NCI-H2081 (cell line): ENCODE measurements around the gene GAST.
"Not testable (repeated sequence)": the region's sequence is repeated elsewhere in the genome, so short reads cannot be mapped to it uniquely, and the experiment has no call there.

Experiments used
- DNase-seq, 2 experiments: peaks; one replicate each; lab custom pipeline; 2025; lab: John Stamatoyannopoulos, UW

The GAST gene

GRCh38 chr17:41683441-41684007, 28.6 kb upstream of the GAST start:
- no peak for DNase-seq

DNA sequence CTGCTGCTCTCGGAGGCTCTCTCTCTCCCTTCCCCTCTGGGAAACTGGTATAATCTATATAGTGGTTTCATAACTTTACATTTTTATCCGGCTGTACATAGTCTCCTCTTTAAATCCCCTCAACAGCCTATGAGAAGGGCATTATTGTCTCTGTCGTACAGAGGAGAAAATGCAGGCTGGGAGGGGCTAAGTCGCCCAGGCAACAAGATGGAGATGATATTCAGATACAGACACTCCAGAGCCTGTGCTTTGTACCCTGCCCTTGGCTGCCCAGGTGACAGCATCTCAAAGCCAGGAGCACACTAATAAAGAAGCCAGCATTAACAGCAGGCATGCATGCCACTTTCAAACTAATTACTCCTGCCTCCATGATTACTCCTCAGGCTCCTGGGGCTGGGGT, 28.1 kb upstream of the GAST start:
- DNase-seq, result no peak

DNA sequence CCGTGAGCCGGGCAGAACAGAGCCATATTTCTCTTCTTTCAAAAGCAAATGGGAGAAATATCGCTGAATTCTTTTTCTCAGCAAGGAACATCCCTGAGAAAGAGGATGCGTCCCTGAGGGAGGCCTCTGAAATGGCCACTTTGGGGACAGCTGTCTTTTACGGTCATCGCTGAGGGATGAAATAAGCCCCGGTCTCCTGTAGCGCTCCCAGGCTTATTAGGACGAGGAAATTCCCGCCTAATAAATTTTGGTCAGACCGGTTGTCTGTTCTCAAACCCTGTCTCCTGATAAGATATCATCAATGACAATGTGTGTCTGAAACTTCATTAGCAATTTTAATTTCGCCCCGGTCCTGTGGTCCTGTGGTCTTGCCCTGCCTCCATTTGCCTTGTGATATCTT, 26.4 kb upstream of the GAST start:
- DNase-seq, result not testable (repeated sequence)

DNA sequence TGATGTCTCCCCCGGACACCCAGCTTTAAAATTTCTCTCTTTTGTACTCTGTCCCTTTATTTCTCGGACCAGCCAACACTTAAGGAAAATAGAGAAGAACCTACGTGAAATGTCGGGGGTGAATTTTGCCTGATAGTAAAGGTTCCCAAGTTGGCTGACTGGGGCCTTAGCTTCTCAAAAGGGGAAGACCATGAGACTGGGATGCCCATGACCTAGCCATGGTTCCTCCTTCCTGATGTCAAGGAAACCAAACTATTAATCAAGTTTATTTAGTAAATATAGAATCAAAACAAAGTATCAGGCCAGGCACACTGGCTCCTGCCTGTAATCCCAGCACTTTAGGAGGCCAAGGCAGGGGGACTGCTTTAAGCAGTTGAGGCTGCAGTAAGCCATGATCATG, 25.9 kb upstream of the GAST start:
- no peak for DNase-seq

DNA sequence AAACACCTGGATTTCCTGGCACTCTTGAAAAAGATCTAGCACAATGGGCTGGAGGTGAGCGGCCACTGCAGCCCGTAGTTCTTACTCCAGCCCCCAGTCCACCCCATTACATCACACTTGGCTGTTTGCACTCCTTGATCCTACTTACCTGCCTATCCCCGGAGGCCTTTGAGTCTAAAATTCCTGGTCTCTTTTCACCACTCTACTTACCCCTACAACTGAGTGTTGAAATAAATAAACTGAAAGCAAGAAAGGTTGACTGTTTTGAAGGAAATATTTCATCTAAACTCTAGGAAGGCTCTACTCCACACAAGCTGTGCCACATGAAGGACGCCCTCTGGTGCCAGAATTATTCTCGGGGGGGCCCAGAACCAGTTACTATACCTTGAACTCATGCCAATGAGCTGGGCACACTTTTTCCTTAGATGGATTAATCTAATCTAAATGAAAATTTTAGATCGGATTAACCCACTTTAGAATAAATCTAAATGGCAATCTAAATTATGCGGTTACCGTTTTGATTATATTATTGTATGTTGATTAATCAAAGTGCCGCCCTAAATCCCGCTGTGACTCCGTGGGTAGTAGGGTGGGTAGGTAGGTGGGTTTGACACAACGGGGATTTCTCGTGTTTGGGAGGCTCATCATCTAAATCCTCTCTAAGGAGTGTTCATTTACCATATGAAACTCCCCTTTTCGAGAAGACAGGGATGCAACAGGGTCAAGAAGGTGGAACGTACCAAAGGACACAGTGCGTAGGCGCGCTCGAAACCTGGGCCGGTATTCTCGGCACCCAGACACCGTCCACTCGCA, 24.1 kb upstream of the GAST start:
- peak; percentile 54 to 80 for DNase-seq

- peak; percentile 100 for DNase-seq
These were observed 23.3 kb upstream of the GAST start, which contains the start of gene EIF1 for GRCh38 chr17:41688641-41689496. EIF1 (plus strand) TSS chr17:41688885; CDS start chr17:41689039, 154 bp downstream.

DNA sequence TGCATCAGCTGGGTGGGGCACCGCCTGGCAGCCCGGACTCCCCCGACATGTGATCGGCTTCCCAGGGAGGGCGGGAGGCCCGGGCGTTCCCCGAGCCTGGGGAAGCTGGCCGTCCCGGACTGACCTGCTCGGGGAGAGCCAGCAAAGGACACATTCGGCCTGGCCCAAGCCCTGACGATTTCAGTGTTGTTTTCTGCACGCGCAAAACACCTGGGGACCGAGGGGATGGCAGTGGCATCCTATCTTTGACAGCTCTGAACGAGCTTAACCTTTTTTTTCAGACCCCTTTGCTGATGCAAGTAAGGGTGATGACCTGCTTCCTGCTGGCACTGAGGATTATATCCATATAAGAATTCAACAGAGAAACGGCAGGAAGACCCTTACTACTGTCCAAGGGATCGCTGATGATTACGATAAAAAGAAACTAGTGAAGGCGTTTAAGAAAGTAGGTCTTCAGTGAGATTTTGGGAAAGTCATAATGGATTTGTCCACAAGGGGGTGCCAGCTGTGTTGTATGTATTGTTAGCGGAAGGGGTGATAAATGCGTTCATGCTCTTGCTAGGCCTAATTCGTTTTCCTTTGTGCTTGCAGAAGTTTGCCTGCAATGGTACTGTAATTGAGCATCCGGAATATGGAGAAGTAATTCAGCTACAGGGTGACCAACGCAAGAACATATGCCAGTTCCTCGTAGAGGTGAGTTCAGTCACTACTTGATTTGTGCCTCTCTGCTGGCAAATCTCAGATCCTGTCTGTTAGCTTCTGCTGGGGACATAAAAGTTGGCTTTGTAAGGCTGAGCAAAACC, 22.4 kb upstream of the GAST start:
- DNase-seq, result peak; percentile 43 to 62

GRCh38 chr17:41690497-41690896, 21.6 kb upstream of the GAST start:
- no peak for DNase-seq

- no peak for DNase-seq
These were observed 20.9 kb upstream of the GAST start for GRCh38 chr17:41691031-41691777.

- no peak for DNase-seq
These were observed 19.2 kb upstream of the GAST start for GRCh38 chr17:41692722-41693521.

GRCh38 chr17:41695134-41695661, 16.9 kb upstream of the GAST start:
- no peak for DNase-seq

GRCh38 chr17:41695954-41696757, 16.0 kb upstream of the GAST start:
- DNase-seq, result peak; percentile 67 to 84

DNA sequence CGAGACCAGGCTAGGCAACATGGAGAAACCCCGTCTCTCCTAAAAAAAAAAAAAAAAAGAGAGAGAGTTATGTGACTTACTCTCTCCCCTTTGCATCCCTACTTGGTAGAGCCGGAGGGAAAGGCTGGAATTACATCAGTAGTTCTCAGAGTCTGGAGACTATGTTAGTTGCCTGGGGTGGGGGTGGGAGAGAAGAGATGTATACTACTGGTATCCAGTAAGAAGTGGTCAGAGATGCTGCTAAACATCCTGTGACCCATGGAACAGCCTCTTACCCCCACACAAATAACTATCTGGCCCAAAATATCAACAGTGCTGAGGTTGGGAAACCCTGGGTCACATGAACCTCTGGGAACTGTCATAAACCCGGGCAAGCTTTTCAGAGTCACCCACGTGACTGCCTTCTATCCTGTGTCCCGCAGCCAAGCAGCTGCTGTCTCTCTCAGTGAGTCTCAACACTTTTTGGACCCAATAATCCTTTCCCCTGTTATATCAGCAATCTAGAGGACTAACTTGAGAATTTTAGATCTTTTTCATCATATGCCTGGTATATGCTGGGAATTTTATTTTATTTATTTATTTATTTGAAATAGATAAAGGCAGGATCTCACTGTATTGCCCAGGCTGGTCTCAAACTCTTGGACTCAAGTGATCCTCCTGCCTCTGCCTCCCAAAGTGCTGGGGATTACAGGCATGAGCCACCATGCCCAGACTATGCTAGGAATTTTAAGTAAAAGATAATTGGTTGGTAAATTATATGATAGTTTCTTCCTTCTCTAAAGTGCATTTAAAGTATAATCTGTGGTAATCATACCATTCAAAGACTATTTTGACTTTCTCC, 14.8 kb upstream of the GAST start:
- DNase-seq, result no peak

DNA sequence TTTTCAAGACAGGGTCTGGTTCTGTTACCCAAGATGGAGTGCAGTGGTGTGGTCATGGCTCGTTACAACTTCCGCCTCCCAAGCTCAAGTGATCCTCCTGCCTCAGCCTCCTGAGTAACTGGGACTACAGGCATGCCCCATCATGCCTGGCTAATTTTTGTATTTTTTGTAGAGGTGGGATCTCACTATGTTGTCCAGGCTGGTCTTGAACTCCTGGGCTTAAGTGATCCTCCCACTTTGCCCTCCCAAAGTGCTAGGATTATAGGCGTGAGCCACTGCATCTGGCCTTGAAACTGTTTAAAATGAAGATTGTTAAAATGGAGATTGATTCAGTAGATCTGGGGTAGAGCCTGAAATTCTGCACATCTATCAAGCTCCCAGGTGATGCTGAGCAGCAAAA, 11.3 kb upstream of the GAST start:
- not testable (repeated sequence) for DNase-seq

DNA sequence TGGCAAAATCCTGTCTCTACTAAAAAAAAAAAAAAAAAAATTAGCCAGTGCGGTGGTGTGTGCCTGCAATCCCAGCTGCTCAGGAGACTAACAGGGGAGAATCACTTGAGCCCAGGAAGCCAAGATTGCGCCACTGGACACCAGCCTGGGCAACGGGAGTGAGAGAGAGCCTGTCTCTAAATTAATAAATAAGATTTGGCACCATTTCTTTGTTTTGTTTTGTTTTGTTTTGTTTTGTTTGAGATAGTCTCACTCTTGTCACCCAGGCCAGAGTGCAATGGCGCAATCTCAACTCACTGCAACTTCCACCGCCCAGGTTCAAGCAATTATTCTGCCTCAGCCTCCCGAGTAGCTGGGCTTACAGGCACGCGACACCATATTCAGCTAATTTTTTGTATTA, 9.4 kb upstream of the GAST start:
- DNase-seq, result no peak

DNA sequence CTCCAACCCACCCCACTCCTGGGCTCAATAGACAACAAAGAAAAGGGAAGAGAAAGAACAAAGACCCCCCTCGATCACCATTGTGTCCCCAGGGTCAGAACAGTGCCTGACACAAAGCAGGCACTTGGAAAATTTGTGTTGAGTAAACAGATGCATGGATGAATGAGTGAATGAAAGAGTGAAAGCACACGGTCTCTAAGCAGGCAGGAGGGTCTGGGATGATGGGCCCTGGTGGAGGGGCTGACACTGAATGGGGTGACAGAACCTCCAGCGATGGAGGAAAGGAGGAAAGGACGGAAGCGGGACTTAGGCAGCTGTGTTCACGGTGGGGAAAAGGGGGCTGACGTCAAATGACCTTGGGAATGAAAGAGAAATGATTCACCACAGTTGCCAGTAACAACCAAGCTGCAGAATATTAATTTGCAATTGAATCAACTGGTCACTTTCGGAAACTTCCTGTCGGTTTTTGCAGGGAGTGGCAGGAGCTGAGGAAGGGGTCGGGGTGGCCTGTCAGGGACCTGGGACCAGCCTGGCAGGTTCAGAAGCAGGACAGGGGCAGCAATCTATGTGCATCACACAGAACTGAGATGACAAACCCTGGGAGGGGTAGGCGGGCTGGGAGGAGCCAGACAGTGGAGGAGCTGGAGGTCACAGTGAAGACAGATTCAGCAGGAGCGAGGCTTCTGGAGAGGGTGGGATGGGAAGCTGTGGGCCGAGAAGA, 6.7 kb upstream of the GAST start:
- no peak for DNase-seq

- DNase-seq, result no peak
These were observed 4.1 kb upstream of the GAST start for GRCh38 chr17:41707803-41708669.
